ENCODE measurements around the gene U2AF2. TPM values are rescaled to one million over a fixed set of nuclear protein-coding genes. Genes with fewer than 3 reads are reported as not detected.

Gene U2AF2
- polyA plus RNA-seq, 1 donor (not counting 4 experiments of a cell fraction or from before 2014, with no cell fraction given) = 109 TPM

DNA sequence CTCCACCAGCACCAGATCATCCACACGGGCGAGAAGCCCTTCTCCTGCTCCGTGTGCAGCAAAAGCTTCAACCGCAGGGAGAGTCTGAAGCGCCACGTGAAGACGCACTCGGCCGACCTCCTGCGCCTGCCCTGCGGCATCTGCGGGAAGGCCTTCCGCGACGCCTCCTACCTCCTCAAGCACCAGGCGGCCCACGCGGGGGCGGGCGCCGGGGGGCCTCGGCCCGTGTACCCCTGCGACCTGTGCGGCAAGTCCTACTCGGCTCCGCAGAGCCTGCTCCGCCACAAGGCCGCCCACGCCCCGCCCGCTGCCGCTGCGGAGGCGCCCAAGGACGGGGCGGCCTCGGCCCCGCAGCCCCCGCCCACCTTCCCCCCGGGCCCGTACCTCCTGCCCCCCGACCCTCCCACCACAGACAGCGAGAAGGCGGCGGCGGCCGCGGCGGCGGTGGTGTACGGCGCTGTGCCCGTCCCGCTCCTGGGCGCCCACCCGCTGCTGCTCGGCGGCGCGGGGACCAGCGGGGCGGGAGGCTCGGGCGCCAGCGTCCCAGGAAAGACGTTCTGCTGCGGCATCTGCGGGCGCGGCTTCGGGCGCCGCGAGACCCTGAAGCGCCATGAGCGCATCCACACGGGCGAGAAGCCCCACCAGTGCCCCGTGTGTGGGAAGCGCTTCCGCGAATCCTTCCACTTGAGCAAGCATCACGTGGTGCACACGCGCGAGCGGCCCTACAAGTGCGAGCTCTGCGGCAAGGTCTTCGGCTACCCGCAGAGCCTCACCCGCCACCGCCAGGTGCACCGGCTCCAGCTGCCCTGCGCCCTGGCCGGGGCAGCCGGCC is 39.9 kb upstream of the U2AF2 start:
- Histone ChIP-seq H3K9me3 (ENCODE audit: control insufficient read depth, low read depth, low read length) (no peaks in the 10 kb centered on the region), H3K9ac (ENCODE audit: control insufficient read depth, extremely low read depth, insufficient read depth, low read length) (no peak overlapping the region), H3K9me1 (ENCODE audit: control insufficient read depth, extremely low read depth, insufficient read depth, low read length) (no peaks in the 10 kb centered on the region), H3K36me3 (ENCODE audit: control insufficient read depth in 2 of 2, extremely low read depth in 1 of 2, insufficient read depth in 2 of 2, low read length in 2 of 2) (peaks cover 9 to 11% of the 10 kb centered on the region in 2 experiments), H4K20me1 (ENCODE audit: control insufficient read depth, extremely low read depth, insufficient read depth, low read length) (no peaks in the 10 kb centered on the region), H2AFZ (ENCODE audit: control insufficient read depth, low read length) (no peak overlapping the region), H3K79me2 (ENCODE audit: control insufficient read depth, insufficient read depth, low read length) (peaks cover 22% of the 10 kb centered on the region), H3K27me3 (ENCODE audit: control insufficient read depth, extremely low read depth, insufficient read depth, low read length) (no peaks in the 10 kb centered on the region), H3K4me1 (ENCODE audit: control insufficient read depth, extremely low read depth, insufficient read depth, low read length) (no peaks in the 10 kb centered on the region), H3K4me2 (ENCODE audit: control insufficient read depth, extremely low read depth, insufficient read depth, low read depth, low read length) (no peak overlapping the region), H3K27ac (ENCODE audit: control insufficient read depth, insufficient read depth, low read length) (no peak overlapping the region), H3K4me3 (ENCODE audit: control insufficient read depth in 2 of 3, extremely low read depth in 1 of 3, insufficient read depth in 2 of 3, low read depth in 1 of 3, low read length in 3 of 3) (no peak overlapping the region)
- TF ChIP-seq EZH2 (IDR thresholded peaks at IDR 0.05; ENCODE audit: low read length) = no peak
- TF ChIP-seq, protein P1, sequence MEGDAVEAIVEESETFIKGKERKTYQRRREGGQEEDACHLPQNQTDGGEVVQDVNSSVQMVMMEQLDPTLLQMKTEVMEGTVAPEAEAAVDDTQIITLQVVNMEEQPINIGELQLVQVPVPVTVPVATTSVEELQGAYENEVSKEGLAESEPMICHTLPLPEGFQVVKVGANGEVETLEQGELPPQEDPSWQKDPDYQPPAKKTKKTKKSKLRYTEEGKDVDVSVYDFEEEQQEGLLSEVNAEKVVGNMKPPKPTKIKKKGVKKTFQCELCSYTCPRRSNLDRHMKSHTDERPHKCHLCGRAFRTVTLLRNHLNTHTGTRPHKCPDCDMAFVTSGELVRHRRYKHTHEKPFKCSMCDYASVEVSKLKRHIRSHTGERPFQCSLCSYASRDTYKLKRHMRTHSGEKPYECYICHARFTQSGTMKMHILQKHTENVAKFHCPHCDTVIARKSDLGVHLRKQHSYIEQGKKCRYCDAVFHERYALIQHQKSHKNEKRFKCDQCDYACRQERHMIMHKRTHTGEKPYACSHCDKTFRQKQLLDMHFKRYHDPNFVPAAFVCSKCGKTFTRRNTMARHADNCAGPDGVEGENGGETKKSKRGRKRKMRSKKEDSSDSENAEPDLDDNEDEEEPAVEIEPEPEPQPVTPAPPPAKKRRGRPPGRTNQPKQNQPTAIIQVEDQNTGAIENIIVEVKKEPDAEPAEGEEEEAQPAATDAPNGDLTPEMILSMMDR (optimal IDR thresholded peaks at IDR 0.05 in 1 of 3, IDR thresholded peaks at IDR 0.05 in 1 of 3, conservative IDR thresholded peaks at IDR 0.05 in 1 of 3; ENCODE audit: extremely low read depth in 1 of 3, insufficient read depth in 2 of 3, low read length in 3 of 3) = no peak
- dilution Hi-C loops (cut with MboI; ENCODE audit: extremely low pct_ligation_motif_present, low sequenced_read_pairs) = no loop called here
- FAIRE-seq (no peak), DNase-seq (ENCODE audit: low read depth, low spot score) (no peak)

DNA sequence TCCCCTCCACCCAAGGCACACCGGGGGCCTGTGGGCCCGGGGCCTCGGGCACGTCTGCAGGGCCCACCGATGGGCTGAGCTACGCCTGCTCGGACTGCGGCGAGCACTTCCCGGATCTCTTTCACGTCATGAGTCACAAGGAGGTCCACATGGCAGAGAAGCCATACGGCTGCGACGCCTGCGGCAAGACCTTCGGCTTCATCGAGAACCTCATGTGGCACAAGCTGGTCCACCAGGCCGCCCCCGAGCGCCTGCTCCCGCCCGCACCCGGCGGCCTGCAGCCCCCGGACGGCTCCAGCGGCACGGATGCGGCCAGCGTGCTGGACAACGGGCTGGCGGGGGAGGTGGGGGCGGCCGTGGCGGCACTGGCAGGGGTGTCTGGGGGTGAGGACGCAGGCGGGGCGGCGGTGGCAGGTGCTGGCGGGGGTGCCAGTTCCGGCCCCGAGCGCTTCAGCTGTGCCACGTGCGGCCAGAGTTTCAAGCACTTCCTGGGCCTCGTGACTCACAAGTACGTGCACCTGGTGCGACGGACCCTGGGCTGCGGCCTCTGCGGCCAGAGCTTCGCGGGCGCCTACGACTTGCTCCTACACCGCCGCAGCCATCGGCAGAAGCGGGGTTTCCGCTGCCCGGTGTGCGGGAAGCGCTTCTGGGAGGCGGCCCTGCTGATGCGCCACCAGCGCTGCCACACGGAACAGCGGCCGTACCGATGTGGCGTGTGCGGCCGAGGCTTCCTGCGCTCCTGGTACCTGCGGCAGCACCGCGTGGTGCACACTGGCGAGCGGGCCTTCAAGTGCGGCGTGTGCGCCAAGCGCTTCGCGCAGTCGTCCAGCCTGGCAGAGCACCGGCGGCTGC is 39.1 kb upstream of the U2AF2 start:
- Histone ChIP-seq H3K79me2 (ENCODE audit: control insufficient read depth, insufficient read depth, low read length) (peaks cover 15% of the 10 kb centered on the region), H3K36me3 (ENCODE audit: control insufficient read depth in 2 of 2, extremely low read depth in 1 of 2, insufficient read depth in 2 of 2, low read length in 2 of 2) (peaks cover 5 to 9% of the 10 kb centered on the region in 2 experiments)

More for the DNA sequence above, 39.1 kb upstream of the U2AF2 start:
- H3K27me3 ChIP-seq (ENCODE audit: control insufficient read depth, extremely low read depth, insufficient read depth, low read length) = no peaks in the 10 kb centered on the region
- DNase-seq (ENCODE audit: low read depth, low spot score) (no peak), FAIRE-seq (no peak)
- H3K4me2 ChIP-seq (ENCODE audit: control insufficient read depth, extremely low read depth, insufficient read depth, low read depth, low read length) = no peak overlapping the region
- H3K9me3 ChIP-seq (ENCODE audit: control insufficient read depth, low read depth, low read length) = no peaks in the 10 kb centered on the region
- TF ChIP-seq, protein P1 (optimal IDR thresholded peaks at IDR 0.05 in 1 of 3, IDR thresholded peaks at IDR 0.05 in 1 of 3, conservative IDR thresholded peaks at IDR 0.05 in 1 of 3; ENCODE audit: extremely low read depth in 1 of 3, insufficient read depth in 2 of 3, low read length in 3 of 3) = no peak
- TF ChIP-seq EZH2 (IDR thresholded peaks at IDR 0.05; ENCODE audit: low read length) = no peak
- H3K4me1 ChIP-seq (ENCODE audit: control insufficient read depth, extremely low read depth, insufficient read depth, low read length) = no peaks in the 10 kb centered on the region
- H3K27ac ChIP-seq (ENCODE audit: control insufficient read depth, insufficient read depth, low read length) = no peak overlapping the region
- no peaks in the 10 kb centered on the region for H3K9me1 ChIP-seq (ENCODE audit: control insufficient read depth, extremely low read depth, insufficient read depth, low read length)
- dilution Hi-C loops (cut with MboI; ENCODE audit: extremely low pct_ligation_motif_present, low sequenced_read_pairs) = no loop called here
- H3K9ac ChIP-seq (ENCODE audit: control insufficient read depth, extremely low read depth, insufficient read depth, low read length) = no peak overlapping the region
- no peak overlapping the region for H3K4me3 ChIP-seq (ENCODE audit: control insufficient read depth in 2 of 3, extremely low read depth in 1 of 3, insufficient read depth in 2 of 3, low read depth in 1 of 3, low read length in 3 of 3)
- no peak overlapping the region for H2AFZ ChIP-seq (ENCODE audit: control insufficient read depth, low read length)
- peaks cover 3% of the 10 kb centered on the region for H4K20me1 ChIP-seq (ENCODE audit: control insufficient read depth, extremely low read depth, insufficient read depth, low read length)

Measured in keratinocyte (primary cell).